GM15510 (cell line): Measurements from ENCODE around the gene ANKRD28.

Experiments
- POLR2A ChIP-seq: IDR thresholded peaks from 3 replicates; pipeline ENCODE4 v1.6.1; 2011; ENCODE audit warnings: borderline replicate concordance; ENCODE audit not compliant: insufficient read length; ENCODE audit errors: extremely low read depth

Gene ANKRD28

GRCh38 chr3:15797642-15798303 is at the start of gene ANKRD28:
Gene ANKRD28, minus strand, starts transcription at chr3:15797979. Its CDS starts 1,458 bp downstream, at chr3:15796521.
- TF ChIP-seq POLR2A: peak; percentile 25

- TF ChIP-seq POLR2A: no peak
These were observed 49.5 kb upstream of the ANKRD28 start for GRCh38 chr3:15847239-15847638.

GRCh38 chr3:15846606-15847005 is 48.8 kb upstream of the ANKRD28 start:
- TF ChIP-seq POLR2A: no peak

- TF ChIP-seq POLR2A: no peak
These were observed 47.7 kb upstream of the ANKRD28 start for GRCh38 chr3:15845475-15845874.

- no peak for TF ChIP-seq POLR2A
These were observed 47.1 kb upstream of the ANKRD28 start for GRCh38 chr3:15844889-15845288.

- no peak for TF ChIP-seq POLR2A
These were observed 41.8 kb upstream of the ANKRD28 start for GRCh38 chr3:15839568-15839967.

- no peak for TF ChIP-seq POLR2A
These were observed 34.1 kb upstream of the ANKRD28 start for GRCh38 chr3:15831927-15832326.

GRCh38 chr3:15825016-15825415 is 27.2 kb upstream of the ANKRD28 start:
- TF ChIP-seq POLR2A: no peak

GRCh38 chr3:15823092-15823491 is 25.3 kb upstream of the ANKRD28 start:
- no peak for TF ChIP-seq POLR2A

- TF ChIP-seq POLR2A: no peak
These were observed 24.5 kb upstream of the ANKRD28 start for GRCh38 chr3:15822281-15822680.

- TF ChIP-seq POLR2A: no peak
These were observed 23.1 kb upstream of the ANKRD28 start for GRCh38 chr3:15820911-15821310.

GRCh38 chr3:15819576-15819975 is 21.8 kb upstream of the ANKRD28 start:
- no peak for TF ChIP-seq POLR2A

GRCh38 chr3:15819043-15819442 is 21.3 kb upstream of the ANKRD28 start:
- TF ChIP-seq POLR2A: no peak

GRCh38 chr3:15815696-15816095 is 17.9 kb upstream of the ANKRD28 start:
- no peak for TF ChIP-seq POLR2A

- TF ChIP-seq POLR2A: no peak
These were observed 14.4 kb upstream of the ANKRD28 start for GRCh38 chr3:15812183-15812582.

- TF ChIP-seq POLR2A: no peak
These were observed 12.9 kb upstream of the ANKRD28 start for GRCh38 chr3:15810702-15811101.

- TF ChIP-seq POLR2A: no peak
These were observed 11.5 kb upstream of the ANKRD28 start for GRCh38 chr3:15809313-15809712.
